ENCODE data around the gene LPP. TPM values are rescaled to one million over a fixed set of nuclear protein-coding genes. Genes with fewer than 3 reads are reported as not detected.
A peak's percentile ranks its signal among the peaks of the same experiment; 100 is the strongest.

Gene LPP
- total RNA-seq, 1 donor from 2014 or later, result 14.2 TPM

GRCh38 chr3:188832146-188832545 lies 678.2 kb downstream of the LPP start:
- no peak for TF ChIP-seq CTCF (IDR thresholded peaks at IDR 0.05; ENCODE audit: insufficient read depth, low read length, severe bottlenecking)
- Histone ChIP-seq H3K4me3 (ENCODE audit: low read depth, low read length) (no peak overlapping the region), H3K36me3 (ENCODE audit: control insufficient read depth, insufficient read depth, low read length) (no peaks in the 10 kb centered on the region), H3K27me3 (ENCODE audit: control insufficient read depth, insufficient read depth, low read length) (no peaks in the 10 kb centered on the region)
- FAIRE-seq, result no peak
- DNase-seq (ENCODE audit: low read depth), result peak; percentile 31

GRCh38 chr3:188832961-188833721 lies 679.2 kb downstream of the LPP start:
- no peaks in the 10 kb centered on the region for H3K36me3 ChIP-seq (ENCODE audit: control insufficient read depth, insufficient read depth, low read length)
- TF ChIP-seq CTCF (IDR thresholded peaks at IDR 0.05; ENCODE audit: insufficient read depth, low read length, severe bottlenecking), result peak; percentile 30
- H3K27me3 ChIP-seq (ENCODE audit: control insufficient read depth, insufficient read depth, low read length), result no peaks in the 10 kb centered on the region
- H3K4me3 ChIP-seq (ENCODE audit: low read depth, low read length), result no peak overlapping the region
- DNase-seq (ENCODE audit: low read depth), result peak; percentile 94
- no peak for FAIRE-seq

- TF ChIP-seq CTCF (IDR thresholded peaks at IDR 0.05; ENCODE audit: insufficient read depth, low read length, severe bottlenecking), result no peak
- Histone ChIP-seq H3K4me3 (ENCODE audit: low read depth, low read length) (no peak overlapping the region), H3K36me3 (ENCODE audit: control insufficient read depth, insufficient read depth, low read length) (no peaks in the 10 kb centered on the region), H3K27me3 (ENCODE audit: control insufficient read depth, insufficient read depth, low read length) (no peaks in the 10 kb centered on the region)
- DNase-seq (ENCODE audit: low read depth), result no peak
- no peak for FAIRE-seq
Measured at GRCh38 chr3:188834349-188834748, 680.4 kb downstream of the LPP start.

GRCh38 chr3:188839187-188839695 lies 685.3 kb downstream of the LPP start:
- no peaks in the 10 kb centered on the region for H3K27me3 ChIP-seq (ENCODE audit: control insufficient read depth, insufficient read depth, low read length)
- H3K36me3 ChIP-seq (ENCODE audit: control insufficient read depth, insufficient read depth, low read length), result no peaks in the 10 kb centered on the region
- DNase-seq (ENCODE audit: low read depth) (no peak), FAIRE-seq (no peak)
- no peak for TF ChIP-seq CTCF (IDR thresholded peaks at IDR 0.05; ENCODE audit: insufficient read depth, low read length, severe bottlenecking)
- H3K4me3 ChIP-seq (ENCODE audit: low read depth, low read length), result no peak overlapping the region

- no peak for FAIRE-seq
- no peak for DNase-seq (ENCODE audit: low read depth)
- Histone ChIP-seq H3K27me3 (ENCODE audit: control insufficient read depth, insufficient read depth, low read length) (no peaks in the 10 kb centered on the region), H3K36me3 (ENCODE audit: control insufficient read depth, insufficient read depth, low read length) (no peaks in the 10 kb centered on the region), H3K4me3 (ENCODE audit: low read depth, low read length) (no peak overlapping the region)
- TF ChIP-seq CTCF (IDR thresholded peaks at IDR 0.05; ENCODE audit: insufficient read depth, low read length, severe bottlenecking), result no peak
Measured at GRCh38 chr3:188840290-188840689, 686.3 kb downstream of the LPP start.
